ENCODE measurements around the gene FGD4. TPM values are rescaled to one million over a fixed set of nuclear protein-coding genes. Genes with fewer than 3 reads are reported as not detected.

Gene FGD4
- total and polyA plus RNA-seq, 3 donors from 2014 or later, result 51.0 to 90.2 (median 74.9) TPM

DNA sequence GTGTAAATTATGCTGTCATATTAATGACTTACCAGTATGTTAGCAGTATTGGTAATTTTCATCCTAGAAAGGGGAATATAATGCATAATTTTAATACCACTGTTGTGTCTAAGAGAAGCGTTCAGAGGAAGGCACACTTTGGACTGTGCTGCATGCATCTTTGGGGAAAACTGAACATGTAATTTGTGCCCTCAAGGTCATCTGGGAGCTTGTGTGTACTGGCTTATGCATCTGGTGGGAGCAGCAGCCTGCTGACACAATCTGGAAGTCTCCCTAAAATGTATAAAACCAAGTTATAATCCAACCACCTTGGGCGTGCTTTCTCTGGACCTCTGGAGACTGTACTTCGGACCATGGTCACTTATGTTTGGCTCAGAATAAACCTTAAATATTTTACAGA, 14.1 kb downstream of the FGD4 start:
- no peak overlapping the region for H3K4me3 ChIP-seq
- no peak for TF ChIP-seq CTCF (IDR thresholded peaks at IDR 0.05)
- no peaks in the 10 kb centered on the region for H3K36me3 ChIP-seq (ENCODE audit: low read depth, missing control alignments)
- peaks cover 3% of the 10 kb centered on the region for H3K4me1 ChIP-seq
- H3K9me3 ChIP-seq, result no peaks in the 10 kb centered on the region
- intact Hi-C loops (cut with DNase I; ENCODE audit: low total_unique reads), result no loop called here
- H3K27me3 ChIP-seq, result no peaks in the 10 kb centered on the region
- H3K27ac ChIP-seq, result no peak overlapping the region
- 34 to 35% methylated on average over 3 of the region's 3 CpGs for WGBS, 2 donors
- DNase-seq, result peak; percentile 39

DNA sequence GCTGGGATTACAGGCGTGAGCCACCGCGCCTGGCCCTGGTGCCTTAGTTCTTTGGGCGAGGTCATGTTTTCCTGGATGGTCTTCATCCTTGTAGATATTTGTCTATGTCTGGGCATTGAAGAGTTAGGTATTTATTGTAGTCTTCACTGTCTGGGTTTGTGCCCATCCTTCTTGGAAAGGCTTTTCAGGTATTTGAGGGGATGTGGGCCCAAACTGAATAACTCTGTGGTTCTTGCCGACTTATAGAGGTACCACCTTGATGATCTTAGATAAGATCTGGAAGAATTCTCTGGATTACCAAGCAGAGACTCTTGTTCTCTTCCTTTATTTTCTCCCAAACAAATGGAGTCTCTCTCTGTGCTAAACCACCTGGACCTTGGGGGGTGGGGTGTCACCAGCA, 18.9 kb downstream of the FGD4 start:
- TF ChIP-seq POLR2A (IDR thresholded peaks at IDR 0.05) (no peak), CTCF (IDR thresholded peaks at IDR 0.05) (no peak)
- intact Hi-C loops (cut with DNase I; ENCODE audit: low total_unique reads), result no loop called here
- WGBS, 2 donors, result 96 to 99% methylated on average over 5 of the region's 5 CpGs
- Histone ChIP-seq H3K27ac (peak overlapping the region; percentile 52 to 64), H3K27me3 (no peaks in the 10 kb centered on the region), H3K4me3 (no peak overlapping the region), H3K36me3 (ENCODE audit: low read depth, missing control alignments) (no peaks in the 10 kb centered on the region), H3K9me3 (no peaks in the 10 kb centered on the region), H3K4me1 (peaks cover 23% of the 10 kb centered on the region)
- DNase-seq, result no peak

DNA sequence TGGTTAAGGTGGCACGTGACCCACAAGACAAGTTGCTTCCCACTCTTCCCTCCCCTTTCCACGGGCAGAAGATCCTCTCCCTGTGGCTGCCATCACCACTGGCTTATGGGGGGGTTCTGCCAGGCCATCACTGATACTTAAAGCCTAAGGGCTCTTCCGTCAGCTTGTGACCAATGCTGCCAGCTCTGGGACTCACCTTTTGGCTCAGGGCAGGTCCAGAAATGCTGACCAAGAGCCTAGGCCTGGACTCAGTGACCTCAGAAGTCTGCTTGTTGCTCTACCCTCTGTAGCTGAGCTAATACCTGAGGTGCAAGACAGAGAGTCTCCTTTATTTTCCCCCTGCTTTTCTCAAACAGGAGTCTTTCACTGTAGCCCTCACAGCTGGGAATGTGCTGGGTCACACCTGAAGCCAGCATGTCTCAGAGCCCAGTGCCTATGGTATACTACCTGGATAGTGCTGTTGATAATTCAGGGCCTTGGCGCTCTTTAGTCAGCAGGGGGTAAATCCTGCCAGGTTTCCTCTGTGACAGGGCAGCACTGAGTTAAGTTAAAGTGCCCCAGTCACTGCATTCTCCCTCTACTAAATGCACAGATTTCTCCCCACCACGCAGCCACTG, 19.7 kb downstream of the FGD4 start:
- intact Hi-C loops (cut with DNase I; ENCODE audit: low total_unique reads), result no loop called here
- H3K4me1 ChIP-seq, result peaks cover 23% of the 10 kb centered on the region
- no peaks in the 10 kb centered on the region for H3K9me3 ChIP-seq
- no peaks in the 10 kb centered on the region for H3K36me3 ChIP-seq (ENCODE audit: low read depth, missing control alignments)
- no peak for TF ChIP-seq CTCF (IDR thresholded peaks at IDR 0.05)
- TF ChIP-seq POLR2A (IDR thresholded peaks at IDR 0.05), result no peak
- DNase-seq, result no peak
- H3K4me3 ChIP-seq, result no peak overlapping the region
- H3K27me3 ChIP-seq, result no peaks in the 10 kb centered on the region
- peak overlapping the region; percentile 52 to 64 for H3K27ac ChIP-seq
- 65 to 84% methylated on average over 2 to 5 of the region's 5 CpGs for WGBS, 2 donors

- peak; percentile 68 for DNase-seq
- no peaks in the 10 kb centered on the region for H3K27me3 ChIP-seq
- intact Hi-C loops (cut with DNase I; ENCODE audit: low total_unique reads), result no loop called here
Measured at GRCh38 chr12:32419520-32419960, 20.2 kb downstream of the FGD4 start.

More at GRCh38 chr12:32419520-32419960, 20.2 kb downstream of the FGD4 start:
- no peaks in the 10 kb centered on the region for H3K9me3 ChIP-seq
- peak overlapping the region; percentile 52 to 64 for H3K27ac ChIP-seq
- no peak for TF ChIP-seq POLR2A (IDR thresholded peaks at IDR 0.05)
- TF ChIP-seq CTCF (IDR thresholded peaks at IDR 0.05), result no peak
- WGBS, 2 donors, result 34 to 65% methylated on average over 2 of the region's 2 CpGs
- no peak overlapping the region for H3K4me3 ChIP-seq
- H3K36me3 ChIP-seq (ENCODE audit: low read depth, missing control alignments), result no peaks in the 10 kb centered on the region
- H3K4me1 ChIP-seq, result peaks cover 23% of the 10 kb centered on the region

All from testis (tissue), 3 donors.